ENCODE measurements around the gene TMEM89. TPM values are rescaled to one million over a fixed set of nuclear protein-coding genes. Genes with fewer than 3 reads are reported as not detected.

The TMEM89 gene
- total and polyA plus RNA-seq, 2 donors from 2014 or later = not detected

GRCh38 chr3:48595526-48596121 is 25.9 kb downstream of the TMEM89 start:
- no peak overlapping the region for H3K9ac ChIP-seq (ENCODE audit: low read length in 3 of 3)
- intact Hi-C loops (cut with DNase I) = no loop called here
- peaks cover 0 to 4% (median 0%) of the 10 kb centered on the region in 3 donors for H3K4me1 ChIP-seq (ENCODE audit: control insufficient read depth in 2 of 3, insufficient read depth in 2 of 3, low read depth in 1 of 3, low read length in 3 of 3)
- H3K36me3 ChIP-seq (ENCODE audit: control insufficient read depth in 2 of 3, insufficient read depth in 3 of 3, low read length in 3 of 3) = peaks cover 0 to 20% (median 14%) of the 10 kb centered on the region in 3 donors
- FAIRE-seq (no peak), DNase-seq (peak; percentile 44 to 92 (median 74))
- H3K27ac ChIP-seq (ENCODE audit: low read depth in 2 of 2, low read length in 2 of 2) = no peak overlapping the region
- H3K4me3 ChIP-seq (ENCODE audit: low read length in 3 of 3) = no peak overlapping the region
- H3K9me3 ChIP-seq (ENCODE audit: control insufficient read depth in 2 of 3, insufficient read depth in 1 of 3, low read length in 3 of 3) = no peaks in the 10 kb centered on the region
- TF ChIP-seq, protein P1, sequence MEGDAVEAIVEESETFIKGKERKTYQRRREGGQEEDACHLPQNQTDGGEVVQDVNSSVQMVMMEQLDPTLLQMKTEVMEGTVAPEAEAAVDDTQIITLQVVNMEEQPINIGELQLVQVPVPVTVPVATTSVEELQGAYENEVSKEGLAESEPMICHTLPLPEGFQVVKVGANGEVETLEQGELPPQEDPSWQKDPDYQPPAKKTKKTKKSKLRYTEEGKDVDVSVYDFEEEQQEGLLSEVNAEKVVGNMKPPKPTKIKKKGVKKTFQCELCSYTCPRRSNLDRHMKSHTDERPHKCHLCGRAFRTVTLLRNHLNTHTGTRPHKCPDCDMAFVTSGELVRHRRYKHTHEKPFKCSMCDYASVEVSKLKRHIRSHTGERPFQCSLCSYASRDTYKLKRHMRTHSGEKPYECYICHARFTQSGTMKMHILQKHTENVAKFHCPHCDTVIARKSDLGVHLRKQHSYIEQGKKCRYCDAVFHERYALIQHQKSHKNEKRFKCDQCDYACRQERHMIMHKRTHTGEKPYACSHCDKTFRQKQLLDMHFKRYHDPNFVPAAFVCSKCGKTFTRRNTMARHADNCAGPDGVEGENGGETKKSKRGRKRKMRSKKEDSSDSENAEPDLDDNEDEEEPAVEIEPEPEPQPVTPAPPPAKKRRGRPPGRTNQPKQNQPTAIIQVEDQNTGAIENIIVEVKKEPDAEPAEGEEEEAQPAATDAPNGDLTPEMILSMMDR (IDR thresholded peaks at IDR 0.05; ENCODE audit: borderline replicate concordance, extremely low read depth, insufficient read depth) = no peak
- H3K27me3 ChIP-seq (ENCODE audit: control insufficient read depth, insufficient read depth, low read length) = no peaks in the 10 kb centered on the region

DNA sequence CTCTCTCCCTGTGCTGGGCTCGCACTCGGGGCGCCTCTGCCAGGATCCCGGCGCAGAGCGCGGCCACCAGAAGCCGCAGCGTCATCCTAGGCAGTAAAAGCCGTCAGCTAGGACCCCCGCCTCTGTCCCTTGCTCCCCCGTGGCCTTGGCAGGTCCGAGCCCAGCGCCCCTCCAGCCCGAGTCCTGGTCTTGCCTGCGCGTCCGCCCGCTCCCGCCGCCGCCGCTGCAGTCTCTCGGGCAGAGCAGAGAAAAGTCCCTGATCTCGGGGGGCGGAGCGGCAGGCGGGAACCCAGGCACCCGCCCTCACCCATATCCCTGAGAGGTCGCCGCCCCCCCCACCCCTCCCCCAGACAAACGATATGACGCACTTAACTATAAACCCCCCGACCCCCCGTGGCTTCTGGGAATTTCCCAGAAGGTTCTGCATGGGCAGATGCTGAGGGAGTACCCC is 26.5 kb downstream of the TMEM89 start, which contains the start of gene COL7A1:
Gene COL7A1, minus strand, starts transcription at position 255 of the 451 bp plus-strand sequence. Its CDS starts 170 bp downstream, at position 85.
- TF ChIP-seq, protein P1 (IDR thresholded peaks at IDR 0.05; ENCODE audit: borderline replicate concordance, extremely low read depth, insufficient read depth) = no peak
- FAIRE-seq (no peak), DNase-seq (peak in 4 of 5 donors; percentile 33 to 68 (median 50))
- Histone ChIP-seq H3K9me3 (ENCODE audit: control insufficient read depth in 2 of 3, insufficient read depth in 1 of 3, low read length in 3 of 3) (no peaks in the 10 kb centered on the region), H3K27me3 (ENCODE audit: control insufficient read depth, insufficient read depth, low read length) (no peaks in the 10 kb centered on the region), H3K4me1 (ENCODE audit: control insufficient read depth in 2 of 3, insufficient read depth in 2 of 3, low read depth in 1 of 3, low read length in 3 of 3) (peaks cover 0 to 4% (median 0%) of the 10 kb centered on the region in 3 donors), H3K4me3 (ENCODE audit: low read length in 3 of 3) (no peak within 1 kb of the TSS), H3K9ac (ENCODE audit: low read length in 3 of 3) (no peak within 1 kb of the TSS), H3K27ac (ENCODE audit: low read depth in 2 of 2, low read length in 2 of 2) (no peak within 1 kb of the TSS), H3K36me3 (ENCODE audit: control insufficient read depth in 2 of 3, insufficient read depth in 3 of 3, low read length in 3 of 3) (peaks cover 0 to 15% (median 9%) of the 10 kb centered on the region in 3 donors)
- intact Hi-C loops (cut with DNase I) = no loop called here

DNA sequence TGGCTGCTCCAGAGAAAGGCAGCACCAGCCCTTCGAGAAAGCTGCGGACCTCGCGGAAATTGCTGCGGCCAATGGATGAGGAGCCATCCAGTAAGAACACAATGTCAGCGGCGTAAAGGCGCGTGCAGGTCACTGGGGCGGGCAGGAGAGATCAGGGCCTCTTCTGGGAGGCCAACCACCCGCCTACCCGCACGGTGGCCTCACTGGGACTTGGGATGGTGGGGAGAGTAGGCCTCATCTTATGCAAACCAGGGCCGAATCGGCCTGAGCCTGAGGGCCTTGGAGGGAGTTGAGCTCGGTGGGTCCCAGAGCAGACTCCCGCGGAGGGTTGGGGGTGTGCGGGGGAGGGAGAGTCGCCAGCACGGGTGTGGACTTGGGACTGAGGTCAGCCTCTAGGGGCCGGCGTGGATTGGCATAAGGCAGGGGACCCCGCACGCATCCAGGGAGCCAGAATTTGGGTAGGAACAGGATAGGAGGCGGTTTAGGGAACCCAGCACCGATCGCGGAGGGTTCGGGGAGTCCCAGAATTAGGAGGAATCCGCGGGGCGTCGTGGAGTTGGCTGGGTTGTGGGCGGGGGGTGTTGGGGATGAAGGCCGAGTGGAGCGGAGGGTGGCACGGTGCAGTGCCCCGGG is 27.0 kb downstream of the TMEM89 start:
- intact Hi-C loops (cut with DNase I) = no loop called here
- Histone ChIP-seq H3K4me1 (ENCODE audit: control insufficient read depth in 2 of 3, insufficient read depth in 2 of 3, low read depth in 1 of 3, low read length in 3 of 3) (peaks cover 0 to 4% (median 0%) of the 10 kb centered on the region in 3 donors), H3K4me3 (ENCODE audit: low read length in 3 of 3) (no peak overlapping the region), H3K9ac (ENCODE audit: low read length in 3 of 3) (no peak overlapping the region), H3K9me3 (ENCODE audit: control insufficient read depth in 2 of 3, insufficient read depth in 1 of 3, low read length in 3 of 3) (no peaks in the 10 kb centered on the region), H3K36me3 (ENCODE audit: control insufficient read depth in 2 of 3, insufficient read depth in 3 of 3, low read length in 3 of 3) (peaks cover 0 to 9% (median 3%) of the 10 kb centered on the region in 3 donors), H3K27me3 (ENCODE audit: control insufficient read depth, insufficient read depth, low read length) (no peaks in the 10 kb centered on the region), H3K27ac (ENCODE audit: low read depth in 2 of 2, low read length in 2 of 2) (no peak overlapping the region)
- FAIRE-seq (no peak), DNase-seq (peak in 4 of 5 donors; percentile 30 to 56 (median 42))
- TF ChIP-seq, protein P1 (IDR thresholded peaks at IDR 0.05; ENCODE audit: borderline replicate concordance, extremely low read depth, insufficient read depth) = no peak
